DOHH2 (cell line): Measurements from ENCODE around the gene ZNF737.
"Not testable (repeated sequence)": the region's sequence is repeated elsewhere in the genome, so short reads cannot be mapped to it uniquely, and the experiment has no call there.

Experiments
- H3F3A ChIP-seq: fragments of 200-600 bp; sonication (generic), shearing (Covaris generic); 2 replicates; pipeline ENCODE4 v1.6.0; 2016; ENCODE audit warnings: antibody characterized with exemption, mild to moderate bottlenecking; ENCODE audit not compliant: control insufficient read depth, insufficient read depth
- H3K27ac ChIP-seq: fragments of 200-600 bp; sonication (generic); 2 replicates; pipeline ENCODE4 v1.5.1; 2014; ENCODE audit warnings: low read depth, mild to moderate bottlenecking, low read length, moderate library complexity
- H3K27me3 ChIP-seq: fragments of 200-600 bp; sonication (generic); 2 replicates; pipeline ENCODE4 v1.6.1; 2014; ENCODE audit warnings: mild to moderate bottlenecking, low read length, mixed read lengths; ENCODE audit not compliant: control insufficient read depth
- H3K36me3 ChIP-seq: fragments of 200-600 bp; sonication (generic); 2 replicates; pipeline ENCODE4 v1.6.1; 2014; ENCODE audit warnings: mild to moderate bottlenecking, low read length, moderate library complexity, mixed read lengths; ENCODE audit not compliant: control insufficient read depth
- H3K4me1 ChIP-seq: fragments of 200-600 bp; sonication (generic); 2 replicates; pipeline ENCODE4 v1.6.1; 2014; ENCODE audit warnings: mild to moderate bottlenecking, low read length, mixed read lengths; ENCODE audit not compliant: control insufficient read depth
- H3K4me2 ChIP-seq: fragments of 200-600 bp; sonication (generic); 2 replicates; pipeline ENCODE4 v1.6.0; 2014; ENCODE audit warnings: mild to moderate bottlenecking, low read length, moderate library complexity
- H3K4me3 ChIP-seq: fragments of 200-600 bp; sonication (generic); 2 replicates; pipeline ENCODE4 v1.5.1; 2014; ENCODE audit warnings: mild to moderate bottlenecking, low read length, mixed read lengths
- H3K79me2 ChIP-seq: fragments of 200-600 bp; sonication (generic); 2 replicates; pipeline ENCODE4 v1.6.1; 2014; ENCODE audit warnings: mild to moderate bottlenecking, low read length, mixed read lengths; ENCODE audit not compliant: control insufficient read depth
- H3K9me2 ChIP-seq: fragments of 200-600 bp; sonication (generic); replicated peaks from 2 replicates; pipeline ENCODE4 v1.6.1; 2014; ENCODE audit warnings: mild to moderate bottlenecking, low read length, mixed read lengths; ENCODE audit not compliant: control insufficient read depth
- H3K9me3 ChIP-seq: fragments of 200-600 bp; sonication (generic); 2 replicates; pipeline ENCODE4 v1.6.1; 2014; ENCODE audit warnings: antibody characterized with exemption, low read length, mixed read lengths; ENCODE audit not compliant: control insufficient read depth, insufficient read depth
- H4K20me1 ChIP-seq: fragments of 200-600 bp; sonication (generic); 2 replicates; pipeline ENCODE4 v1.6.0; 2014; ENCODE audit warnings: low read depth, mild to moderate bottlenecking, antibody characterized with exemption, low read length, moderate library complexity; ENCODE audit not compliant: control insufficient read depth, insufficient read depth
- CTCF ChIP-seq: fragments of 200-600 bp; sonication (generic); IDR thresholded peaks from one replicate; pipeline ENCODE4 v1.5.1; 2014; ENCODE audit warnings: antibody characterized with exemption, mild to moderate bottlenecking, low read depth, low read length; ENCODE audit not compliant: poor library complexity, severe bottlenecking
- EZH2phosphoT487 ChIP-seq: fragments of 200-600 bp; sonication (generic); IDR thresholded peaks from 2 replicates; pipeline ENCODE4 v1.6.1; 2017; ENCODE audit warnings: borderline replicate concordance, mild to moderate bottlenecking, antibody characterized with exemption, low read length, moderate library complexity, mixed read lengths

ZNF737 gene

GRCh38 chr19:20607943-20608342, 42.4 kb upstream of the ZNF737 start:
- Histone ChIP-seq H3K4me2 (no peak overlapping the region), H4K20me1 (no peaks in the 10 kb centered on the region), H3K4me3 (no peak overlapping the region), H3K9me2 (no peaks in the 10 kb centered on the region), H3K4me1 (no peaks in the 10 kb centered on the region), H3K36me3 (no peaks in the 10 kb centered on the region), H3K27ac (no peak overlapping the region), H3K79me2 (no peaks in the 10 kb centered on the region), H3K27me3 (no peaks in the 10 kb centered on the region), H3K9me3 (peaks cover 2% of the 10 kb centered on the region; the same call in 1 of the 2 replicates), H3F3A (no peaks in the 10 kb centered on the region)
- TF ChIP-seq CTCF, result no peak
- no peak for TF ChIP-seq EZH2phosphoT487

DNA sequence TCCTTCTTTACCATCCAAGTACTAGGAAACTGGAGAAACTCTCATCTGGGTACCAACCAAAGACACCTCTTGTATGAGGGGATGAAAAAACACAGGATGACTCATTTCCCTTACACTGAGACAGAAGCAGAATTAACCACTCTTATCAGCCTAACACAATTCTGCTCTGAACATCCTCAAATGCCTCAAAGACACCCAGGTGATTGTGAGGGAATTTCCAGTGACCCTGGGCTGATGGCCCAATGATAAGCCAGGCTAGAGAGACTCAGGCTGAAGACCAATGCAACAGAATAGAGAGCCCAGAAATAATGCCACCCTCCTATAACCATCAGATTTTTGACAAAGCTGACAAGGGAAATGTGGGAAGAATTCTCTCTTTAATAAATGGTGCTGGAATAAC, 7.0 kb downstream of the ZNF737 start:
- Histone ChIP-seq H4K20me1 (no peaks in the 10 kb centered on the region), H3K9me2 (no peaks in the 10 kb centered on the region), H3K4me1 (no peaks in the 10 kb centered on the region), H3K27me3 (no peaks in the 10 kb centered on the region), H3K27ac (no peak overlapping the region), H3F3A (no peaks in the 10 kb centered on the region), H3K9me3 (peaks cover 38% of the 10 kb centered on the region), H3K4me3 (no peak overlapping the region), H3K4me2 (no peak overlapping the region), H3K36me3 (peaks cover 57% of the 10 kb centered on the region), H3K79me2 (peaks cover 83% of the 10 kb centered on the region)
- TF ChIP-seq EZH2phosphoT487 (no peak), CTCF (no peak)

DNA sequence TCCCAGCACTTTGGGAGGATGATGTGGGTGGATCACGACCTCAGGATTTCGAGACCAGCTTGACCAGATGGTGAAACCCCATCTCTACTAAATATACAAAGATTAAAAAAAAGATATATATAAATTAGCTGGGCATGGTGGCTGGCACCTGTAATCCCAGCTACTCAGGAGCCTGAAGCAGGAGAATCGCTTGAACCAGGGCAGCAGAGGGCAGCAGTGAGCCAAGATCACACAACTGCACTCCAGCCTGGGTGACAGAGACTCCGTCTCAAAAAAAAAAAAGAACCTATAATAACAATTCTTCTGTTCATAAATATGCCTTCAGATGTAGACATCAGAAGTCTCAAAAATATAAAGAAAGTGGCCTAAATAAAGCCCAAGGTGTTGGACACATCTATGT, 7.6 kb downstream of the ZNF737 start:
- H3F3A ChIP-seq, result no peaks in the 10 kb centered on the region
- H3K4me3 ChIP-seq, result no peak overlapping the region
- peaks cover 78% of the 10 kb centered on the region for H3K79me2 ChIP-seq
- no peaks in the 10 kb centered on the region for H4K20me1 ChIP-seq
- H3K27me3 ChIP-seq, result no peaks in the 10 kb centered on the region
- TF ChIP-seq CTCF (no peak), EZH2phosphoT487 (no peak)
- H3K36me3 ChIP-seq, result peaks cover 56% of the 10 kb centered on the region
- H3K4me2 ChIP-seq, result no peak overlapping the region
- H3K9me3 ChIP-seq, result peaks cover 34% of the 10 kb centered on the region
- H3K27ac ChIP-seq, result no peak overlapping the region
- no peaks in the 10 kb centered on the region for H3K4me1 ChIP-seq
- H3K9me2 ChIP-seq, result no peaks in the 10 kb centered on the region

GRCh38 chr19:20544667-20545333, 20.8 kb downstream of the ZNF737 start:
- not testable (repeated sequence) for H3K4me3 ChIP-seq, H3K79me2 ChIP-seq, H3K4me1 ChIP-seq, H4K20me1 ChIP-seq, H3K27me3 ChIP-seq, H3F3A ChIP-seq, H3K9me2 ChIP-seq, H3K27ac ChIP-seq, H3K4me2 ChIP-seq
- Histone ChIP-seq H3K9me3 (peaks cover 56% of the 10 kb centered on the region), H3K36me3 (peaks cover 62% of the 10 kb centered on the region)

- H3K79me2 ChIP-seq, H4K20me1 ChIP-seq, H3F3A ChIP-seq, H3K4me2 ChIP-seq, H3K9me3 ChIP-seq, H3K9me2 ChIP-seq, H3K36me3 ChIP-seq, H3K27ac ChIP-seq, H3K4me1 ChIP-seq, H3K27me3 ChIP-seq, H3K4me3 ChIP-seq: not testable (repeated sequence)
Measured at GRCh38 chr19:20530303-20530702, 35.3 kb downstream of the ZNF737 start.
